HEK293 (cell line): ENCODE data around the gene DICER1.

Source experiments
- YY1 ChIP-seq: fragments of 450-650 bp; formaldehyde crosslinking; IDR thresholded peaks from 2 replicates; pipeline ENCODE4 v1.5.1; 2018; ENCODE audit warnings: missing biosample characterization, missing genetic modification characterization
- ZBTB8A ChIP-seq: fragments of 450-650 bp; formaldehyde crosslinking; IDR thresholded peaks from 2 replicates; pipeline ENCODE4 v1.5.1; 2016; ENCODE audit warnings: missing biosample characterization, missing genetic modification characterization
- ZFP37 ChIP-seq: fragments of 450-650 bp; formaldehyde crosslinking; IDR thresholded peaks from 2 replicates; pipeline ENCODE4 v1.5.1; 2016; ENCODE audit warnings: missing biosample characterization, missing genetic modification characterization
- ZNF114 ChIP-seq: fragments of 450-650 bp; formaldehyde crosslinking; IDR thresholded peaks from 2 replicates; pipeline ENCODE4 v1.5.0; 2017; ENCODE audit warnings: missing biosample characterization, missing genetic modification characterization
- ZNF239 ChIP-seq: fragments of 450-650 bp; formaldehyde crosslinking; IDR thresholded peaks from 2 replicates; pipeline ENCODE4 v1.5.1; 2016; ENCODE audit warnings: missing biosample characterization, missing genetic modification characterization
- ZNF423 ChIP-seq: fragments of 450-650 bp; formaldehyde crosslinking; IDR thresholded peaks from 2 replicates; pipeline ENCODE4 v1.5.1; 2016; ENCODE audit warnings: missing biosample characterization, missing genetic modification characterization
- ZNF426 ChIP-seq: fragments of 450-650 bp; formaldehyde crosslinking; IDR thresholded peaks from 2 replicates; pipeline ENCODE4 v1.5.1; 2017; ENCODE audit warnings: missing biosample characterization, missing genetic modification characterization, mild to moderate bottlenecking, inconsistent platforms, moderate library complexity
- ZNF664 ChIP-seq: fragments of 450-650 bp; formaldehyde crosslinking; IDR thresholded peaks from 2 replicates; pipeline ENCODE4 v1.5.1; 2016; ENCODE audit warnings: missing biosample characterization, missing genetic modification characterization
- ZNF707 ChIP-seq: fragments of 450-650 bp; formaldehyde crosslinking; IDR thresholded peaks from 2 replicates; pipeline ENCODE4 v1.5.1; 2016; ENCODE audit warnings: missing biosample characterization, missing genetic modification characterization
- TF ChIP-seq, protein P1 (sequence below): fragments of 450-650 bp; formaldehyde crosslinking; IDR thresholded peaks from 2 replicates; pipeline ENCODE4 v1.5.1; 2016; ENCODE audit warnings: missing biosample characterization, missing genetic modification characterization
- TF ChIP-seq, protein P2 (sequence below): fragments of 450-650 bp; formaldehyde crosslinking; IDR thresholded peaks from 2 replicates; pipeline ENCODE4 v1.5.1; 2016; ENCODE audit warnings: missing biosample characterization, missing genetic modification characterization
- TF ChIP-seq, protein P3 (sequence below): fragments of 450-650 bp; formaldehyde crosslinking; IDR thresholded peaks from 2 replicates; pipeline ENCODE4 v1.5.1; 2016; ENCODE audit warnings: missing biosample characterization, missing genetic modification characterization
- TF ChIP-seq, protein P4 (sequence below): fragments of 450-650 bp; formaldehyde crosslinking; IDR thresholded peaks from 2 replicates; pipeline ENCODE4 v1.5.1; 2017; ENCODE audit warnings: missing biosample characterization, missing genetic modification characterization

DNA sequence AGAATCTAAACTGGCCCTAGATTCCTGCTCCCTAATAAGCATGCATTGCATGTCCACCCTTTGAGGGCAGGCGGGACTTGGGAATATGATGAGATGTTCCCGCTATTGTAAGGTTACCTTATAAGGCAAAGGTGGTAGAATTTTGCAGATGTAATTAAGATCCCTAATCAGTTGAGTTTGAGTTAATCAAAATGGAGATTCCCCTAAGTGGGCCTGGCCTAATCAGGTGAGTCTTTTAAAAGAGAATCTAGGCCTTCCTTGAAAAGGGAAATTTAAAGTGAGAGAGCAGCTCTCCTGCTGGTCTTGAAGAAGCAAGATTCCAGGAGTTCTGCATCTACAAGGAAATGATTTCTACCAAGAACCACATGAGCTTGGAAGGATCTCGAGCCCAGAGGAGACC lies 83.4 kb downstream of the DICER1 start:
- TF ChIP-seq ZNF239 (tag by site-specific recombination) (no peak), ZNF426 (no peak), ZBTB8A (tag by site-specific recombination) (no peak), ZFP37 (tag by site-specific recombination) (no peak), ZNF664 (tag by site-specific recombination) (no peak), YY1 (no peak), ZNF114 (no peak), ZNF423 (tag by site-specific recombination) (no peak), ZNF707 (tag by site-specific recombination) (no peak)
- TF ChIP-seq, protein P1, sequence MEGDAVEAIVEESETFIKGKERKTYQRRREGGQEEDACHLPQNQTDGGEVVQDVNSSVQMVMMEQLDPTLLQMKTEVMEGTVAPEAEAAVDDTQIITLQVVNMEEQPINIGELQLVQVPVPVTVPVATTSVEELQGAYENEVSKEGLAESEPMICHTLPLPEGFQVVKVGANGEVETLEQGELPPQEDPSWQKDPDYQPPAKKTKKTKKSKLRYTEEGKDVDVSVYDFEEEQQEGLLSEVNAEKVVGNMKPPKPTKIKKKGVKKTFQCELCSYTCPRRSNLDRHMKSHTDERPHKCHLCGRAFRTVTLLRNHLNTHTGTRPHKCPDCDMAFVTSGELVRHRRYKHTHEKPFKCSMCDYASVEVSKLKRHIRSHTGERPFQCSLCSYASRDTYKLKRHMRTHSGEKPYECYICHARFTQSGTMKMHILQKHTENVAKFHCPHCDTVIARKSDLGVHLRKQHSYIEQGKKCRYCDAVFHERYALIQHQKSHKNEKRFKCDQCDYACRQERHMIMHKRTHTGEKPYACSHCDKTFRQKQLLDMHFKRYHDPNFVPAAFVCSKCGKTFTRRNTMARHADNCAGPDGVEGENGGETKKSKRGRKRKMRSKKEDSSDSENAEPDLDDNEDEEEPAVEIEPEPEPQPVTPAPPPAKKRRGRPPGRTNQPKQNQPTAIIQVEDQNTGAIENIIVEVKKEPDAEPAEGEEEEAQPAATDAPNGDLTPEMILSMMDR (tag by site-specific recombination): no peak
- TF ChIP-seq, protein P2, sequence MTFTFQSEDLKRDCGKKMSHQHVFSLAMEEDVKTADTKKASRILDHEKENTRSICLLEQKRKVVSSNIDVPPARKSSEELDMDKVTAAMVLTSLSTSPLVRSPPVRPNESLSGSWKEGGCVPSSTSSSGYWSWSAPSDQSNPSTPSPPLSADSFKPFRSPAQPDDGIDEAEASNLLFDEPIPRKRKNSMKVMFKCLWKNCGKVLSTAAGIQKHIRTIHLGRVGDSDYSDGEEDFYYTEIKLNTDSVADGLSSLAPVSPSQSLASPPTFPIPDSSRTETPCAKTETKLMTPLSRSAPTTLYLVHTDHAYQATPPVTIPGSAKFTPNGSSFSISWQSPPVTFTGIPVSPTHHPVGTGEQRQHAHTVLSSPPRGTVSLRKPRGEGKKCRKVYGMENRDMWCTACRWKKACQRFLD: no peak
- TF ChIP-seq, protein P3, sequence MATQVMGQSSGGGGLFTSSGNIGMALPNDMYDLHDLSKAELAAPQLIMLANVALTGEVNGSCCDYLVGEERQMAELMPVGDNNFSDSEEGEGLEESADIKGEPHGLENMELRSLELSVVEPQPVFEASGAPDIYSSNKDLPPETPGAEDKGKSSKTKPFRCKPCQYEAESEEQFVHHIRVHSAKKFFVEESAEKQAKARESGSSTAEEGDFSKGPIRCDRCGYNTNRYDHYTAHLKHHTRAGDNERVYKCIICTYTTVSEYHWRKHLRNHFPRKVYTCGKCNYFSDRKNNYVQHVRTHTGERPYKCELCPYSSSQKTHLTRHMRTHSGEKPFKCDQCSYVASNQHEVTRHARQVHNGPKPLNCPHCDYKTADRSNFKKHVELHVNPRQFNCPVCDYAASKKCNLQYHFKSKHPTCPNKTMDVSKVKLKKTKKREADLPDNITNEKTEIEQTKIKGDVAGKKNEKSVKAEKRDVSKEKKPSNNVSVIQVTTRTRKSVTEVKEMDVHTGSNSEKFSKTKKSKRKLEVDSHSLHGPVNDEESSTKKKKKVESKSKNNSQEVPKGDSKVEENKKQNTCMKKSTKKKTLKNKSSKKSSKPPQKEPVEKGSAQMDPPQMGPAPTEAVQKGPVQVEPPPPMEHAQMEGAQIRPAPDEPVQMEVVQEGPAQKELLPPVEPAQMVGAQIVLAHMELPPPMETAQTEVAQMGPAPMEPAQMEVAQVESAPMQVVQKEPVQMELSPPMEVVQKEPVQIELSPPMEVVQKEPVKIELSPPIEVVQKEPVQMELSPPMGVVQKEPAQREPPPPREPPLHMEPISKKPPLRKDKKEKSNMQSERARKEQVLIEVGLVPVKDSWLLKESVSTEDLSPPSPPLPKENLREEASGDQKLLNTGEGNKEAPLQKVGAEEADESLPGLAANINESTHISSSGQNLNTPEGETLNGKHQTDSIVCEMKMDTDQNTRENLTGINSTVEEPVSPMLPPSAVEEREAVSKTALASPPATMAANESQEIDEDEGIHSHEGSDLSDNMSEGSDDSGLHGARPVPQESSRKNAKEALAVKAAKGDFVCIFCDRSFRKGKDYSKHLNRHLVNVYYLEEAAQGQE (tag by site-specific recombination): no peak
- TF ChIP-seq, protein P4, sequence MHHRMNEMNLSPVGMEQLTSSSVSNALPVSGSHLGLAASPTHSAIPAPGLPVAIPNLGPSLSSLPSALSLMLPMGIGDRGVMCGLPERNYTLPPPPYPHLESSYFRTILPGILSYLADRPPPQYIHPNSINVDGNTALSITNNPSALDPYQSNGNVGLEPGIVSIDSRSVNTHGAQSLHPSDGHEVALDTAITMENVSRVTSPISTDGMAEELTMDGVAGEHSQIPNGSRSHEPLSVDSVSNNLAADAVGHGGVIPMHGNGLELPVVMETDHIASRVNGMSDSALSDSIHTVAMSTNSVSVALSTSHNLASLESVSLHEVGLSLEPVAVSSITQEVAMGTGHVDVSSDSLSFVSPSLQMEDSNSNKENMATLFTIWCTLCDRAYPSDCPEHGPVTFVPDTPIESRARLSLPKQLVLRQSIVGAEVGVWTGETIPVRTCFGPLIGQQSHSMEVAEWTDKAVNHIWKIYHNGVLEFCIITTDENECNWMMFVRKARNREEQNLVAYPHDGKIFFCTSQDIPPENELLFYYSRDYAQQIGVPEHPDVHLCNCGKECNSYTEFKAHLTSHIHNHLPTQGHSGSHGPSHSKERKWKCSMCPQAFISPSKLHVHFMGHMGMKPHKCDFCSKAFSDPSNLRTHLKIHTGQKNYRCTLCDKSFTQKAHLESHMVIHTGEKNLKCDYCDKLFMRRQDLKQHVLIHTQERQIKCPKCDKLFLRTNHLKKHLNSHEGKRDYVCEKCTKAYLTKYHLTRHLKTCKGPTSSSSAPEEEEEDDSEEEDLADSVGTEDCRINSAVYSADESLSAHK: no peak
